Inflammatory macrophage treated with lipopolysaccharide for 1 hour (primary cell): Measurements from ENCODE around the gene ZNRF3.
"Not testable (repeated sequence)": the region's sequence is repeated elsewhere in the genome, so short reads cannot be mapped to it uniquely, and the experiment has no call there.

Experiments
- DNase-seq, 2 donors: peaks; one replicate each; pipeline ENCODE4 v3.0.0-alpha.2; 2020 to 2022

The ZNRF3 gene

DNA sequence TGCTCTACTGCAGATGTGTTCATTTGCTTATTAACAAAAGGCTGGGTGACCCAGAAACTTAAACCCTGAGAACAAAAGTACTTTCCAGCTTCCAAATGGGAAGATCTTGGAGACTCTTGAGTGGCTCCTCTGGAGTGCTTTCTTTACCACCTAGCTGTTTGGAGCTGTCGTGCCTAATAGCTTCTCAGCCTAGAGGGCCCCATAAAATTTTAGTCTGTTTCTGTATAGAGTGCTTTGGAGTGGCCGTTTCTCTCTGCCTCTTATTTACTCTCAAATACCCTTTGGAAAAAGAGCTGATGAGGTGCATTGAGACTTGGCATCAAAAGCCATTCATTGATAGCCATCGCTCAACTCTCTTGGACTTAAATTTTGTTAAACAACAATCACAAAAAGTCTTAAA, 50.7 kb downstream of the ZNRF3 start:
- no peak for DNase-seq

DNA sequence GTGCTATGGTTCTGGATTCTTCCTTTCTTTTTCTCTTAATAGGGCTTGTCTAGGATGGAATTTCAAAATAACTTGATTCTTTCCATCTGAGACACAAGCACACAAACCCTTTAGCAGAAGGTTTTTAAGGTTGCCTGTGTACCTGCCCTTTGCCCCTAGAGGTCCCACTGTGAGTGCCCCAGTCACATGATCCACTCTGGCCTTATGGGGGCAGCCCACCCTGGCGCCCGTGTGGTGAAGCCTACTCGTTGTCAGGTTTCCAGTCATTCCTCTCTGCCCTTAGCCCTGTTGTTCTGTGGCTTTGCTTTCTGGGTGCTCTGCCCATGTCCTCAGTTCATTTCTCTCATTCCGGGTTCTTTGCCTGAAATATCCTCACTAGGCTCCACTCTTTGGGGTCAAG, 51.8 kb downstream of the ZNRF3 start:
- no peak for DNase-seq

DNA sequence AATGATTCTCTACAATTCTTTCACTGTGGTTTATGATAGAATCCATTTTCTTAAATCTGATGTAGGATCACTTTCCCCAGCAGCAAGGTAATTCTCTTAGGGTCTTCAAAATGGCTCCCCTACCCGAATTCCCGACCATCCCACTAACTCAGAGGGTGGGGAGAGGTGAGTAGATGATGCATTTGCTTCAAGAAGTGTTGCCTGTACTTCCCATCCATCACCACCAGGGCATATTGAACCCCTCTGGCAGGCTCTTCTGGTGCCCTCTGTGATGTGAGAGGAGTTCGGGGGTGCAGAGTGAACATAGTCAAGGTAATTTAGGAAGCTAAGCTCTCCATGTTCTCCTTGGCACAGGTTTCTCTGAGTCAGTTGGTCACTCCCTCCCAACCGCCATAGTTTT, 52.3 kb downstream of the ZNRF3 start:
- no peak for DNase-seq

DNA sequence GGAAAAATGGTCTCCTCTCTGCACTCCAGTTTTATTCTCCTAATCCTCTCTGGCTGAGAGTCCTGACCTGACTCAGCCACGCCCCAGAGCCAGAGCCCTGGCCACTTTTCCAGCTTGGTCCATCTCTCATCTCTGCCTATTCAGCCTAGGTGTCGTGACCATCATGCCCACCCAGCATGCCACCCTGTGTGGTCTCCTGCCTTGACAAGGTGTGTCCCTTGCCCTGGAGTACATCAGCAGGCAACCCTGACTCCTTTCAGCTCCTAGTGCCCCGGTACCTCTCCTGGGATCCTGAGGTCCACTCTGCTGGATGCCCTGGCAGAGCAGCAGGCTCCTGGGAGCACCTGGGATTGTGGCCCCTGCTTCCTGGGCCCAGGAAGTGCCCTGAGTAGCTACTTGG, 52.8 kb downstream of the ZNRF3 start:
- no peak for DNase-seq

DNA sequence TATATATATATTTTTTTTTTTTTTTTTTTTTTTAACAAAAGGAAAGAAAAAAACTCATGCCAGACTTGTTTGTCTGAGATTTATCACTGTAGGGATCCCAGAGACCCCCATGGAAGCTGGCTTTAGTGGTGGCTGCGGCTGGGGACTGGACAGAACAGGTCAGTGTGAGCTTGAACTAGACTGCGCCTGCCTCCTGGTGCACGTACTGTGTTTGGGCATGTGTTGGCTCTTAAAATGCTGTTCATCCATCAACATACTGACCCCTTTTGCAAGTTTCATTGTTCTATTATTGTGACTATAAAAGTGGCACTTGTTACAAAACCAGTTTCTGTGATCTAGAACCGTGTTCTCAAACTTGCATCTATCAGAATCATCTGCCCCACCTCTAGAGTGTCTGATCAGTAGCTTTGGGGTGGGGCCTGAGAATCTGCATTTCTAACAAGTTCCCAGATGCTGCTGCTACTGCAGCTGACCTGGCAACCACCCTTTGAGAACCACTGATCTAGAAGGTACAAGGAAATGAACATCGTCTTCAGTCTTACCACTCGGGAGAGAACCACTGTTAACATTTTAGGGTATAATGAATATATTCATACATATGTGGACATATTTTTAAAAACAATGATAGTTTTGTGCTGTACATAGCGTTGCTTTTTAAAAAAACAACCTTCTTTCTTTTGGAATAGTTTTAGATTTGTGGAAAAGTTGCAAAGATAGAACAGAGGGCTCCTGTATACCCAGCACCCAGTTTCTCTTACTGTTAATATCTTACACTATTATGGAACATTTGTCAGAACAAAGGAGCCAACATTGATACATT, 54.0 kb downstream of the ZNRF3 start:
- no peak for DNase-seq

DNA sequence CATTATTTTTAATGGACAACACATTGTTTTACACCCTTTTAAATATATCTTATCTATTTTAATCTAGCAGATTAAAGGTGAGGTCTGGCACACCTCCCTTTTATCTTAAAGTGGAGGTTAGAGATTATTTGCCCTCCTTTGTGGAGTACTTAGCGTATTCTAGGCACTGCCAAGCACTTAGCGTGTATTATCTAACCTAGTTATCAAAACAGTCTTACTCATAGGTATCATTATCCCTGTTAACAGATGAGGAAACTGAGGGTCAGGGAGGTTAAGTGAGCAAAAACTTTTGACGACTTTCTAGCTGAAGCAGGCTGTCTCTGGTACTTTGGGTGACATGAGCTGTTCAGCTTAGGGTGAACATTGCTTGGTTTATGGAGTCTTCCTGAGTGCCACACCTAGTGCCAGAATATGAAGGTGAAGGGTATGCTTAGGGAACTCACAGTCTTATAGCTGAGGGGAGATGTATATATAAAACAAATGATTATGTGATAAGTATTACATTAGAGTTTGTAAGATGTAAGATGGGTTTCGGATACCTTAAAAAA, 55.0 kb downstream of the ZNRF3 start:
- DNase-seq, result no peak

DNA sequence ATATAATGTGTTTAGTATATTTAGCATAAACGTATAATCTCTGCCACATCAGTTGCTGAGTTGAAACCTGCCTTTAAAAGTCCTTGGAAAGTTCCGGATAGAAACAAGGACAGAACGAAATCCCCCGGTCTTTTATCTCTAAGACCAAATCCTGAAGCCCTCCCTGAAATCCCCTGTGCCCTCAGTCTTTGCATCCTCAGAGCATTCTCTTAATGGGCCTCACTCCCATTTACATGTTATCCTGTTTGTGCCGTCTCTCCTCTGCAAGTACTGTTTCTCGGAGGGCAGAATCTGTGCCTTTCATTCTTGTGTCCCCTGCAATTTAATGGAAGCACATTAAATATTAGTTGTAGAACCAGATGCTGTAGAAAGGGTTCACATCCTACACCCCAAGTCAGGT, 56.0 kb downstream of the ZNRF3 start:
- no peak for DNase-seq

DNA sequence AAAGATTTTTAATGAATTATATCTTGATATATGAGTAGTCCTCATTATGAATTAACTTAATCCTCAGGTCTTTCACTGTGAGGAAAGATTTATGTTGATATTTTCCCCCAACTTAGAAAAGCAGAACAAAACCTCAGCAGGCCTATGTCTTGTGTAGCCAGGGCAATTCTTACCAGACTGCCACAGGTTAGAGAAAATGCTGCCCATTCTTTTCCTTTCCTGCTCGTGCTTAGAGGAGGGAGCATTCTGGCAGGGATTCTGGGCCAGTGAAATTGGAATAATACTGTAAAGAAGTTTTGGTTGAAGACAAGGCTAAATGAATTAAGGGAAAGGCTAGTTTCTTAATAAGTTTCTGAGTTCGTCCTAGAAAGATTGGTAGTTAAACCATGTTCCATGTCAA, 56.6 kb downstream of the ZNRF3 start:
- no peak for DNase-seq

DNA sequence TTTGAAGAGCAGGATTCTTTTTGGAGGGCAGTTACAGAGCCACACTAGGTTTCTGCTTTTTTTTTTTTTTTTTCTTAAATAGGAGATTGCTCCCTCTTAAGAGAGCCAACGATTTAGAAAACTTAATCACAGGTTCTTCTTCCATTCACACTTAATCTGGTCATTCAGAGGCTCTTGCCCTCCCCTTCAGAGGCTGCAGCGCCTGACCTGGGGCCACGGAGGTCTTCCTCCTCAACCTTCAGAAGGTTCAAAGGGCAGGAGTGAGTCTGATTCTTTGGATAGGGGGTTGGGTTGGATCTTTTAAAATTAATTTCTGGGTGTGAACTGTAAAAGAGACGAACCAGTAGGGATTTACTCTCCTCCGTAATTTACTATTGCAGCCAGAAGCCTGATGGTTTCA, 57.1 kb downstream of the ZNRF3 start:
- no peak for DNase-seq

DNA sequence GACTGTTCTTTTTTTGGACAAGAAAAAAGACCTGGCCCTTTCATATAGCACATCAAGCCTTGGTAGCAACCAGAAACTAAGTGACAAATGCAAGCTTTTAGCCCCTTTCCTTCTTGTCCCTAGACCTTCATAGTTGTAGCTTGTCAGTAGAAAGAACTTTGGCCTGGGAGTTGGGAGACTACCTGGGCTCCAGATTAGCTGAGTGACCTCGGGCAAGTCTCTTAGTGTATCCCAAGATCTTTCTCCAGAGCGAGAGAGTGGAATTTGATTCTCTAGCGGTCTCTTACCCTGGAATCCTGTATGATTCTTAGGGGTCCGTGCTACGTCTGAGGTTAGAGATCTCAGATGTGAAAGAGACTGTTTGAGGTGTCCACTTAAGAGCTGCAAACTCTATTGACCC, 59.0 kb downstream of the ZNRF3 start:
- DNase-seq, result no peak

DNA sequence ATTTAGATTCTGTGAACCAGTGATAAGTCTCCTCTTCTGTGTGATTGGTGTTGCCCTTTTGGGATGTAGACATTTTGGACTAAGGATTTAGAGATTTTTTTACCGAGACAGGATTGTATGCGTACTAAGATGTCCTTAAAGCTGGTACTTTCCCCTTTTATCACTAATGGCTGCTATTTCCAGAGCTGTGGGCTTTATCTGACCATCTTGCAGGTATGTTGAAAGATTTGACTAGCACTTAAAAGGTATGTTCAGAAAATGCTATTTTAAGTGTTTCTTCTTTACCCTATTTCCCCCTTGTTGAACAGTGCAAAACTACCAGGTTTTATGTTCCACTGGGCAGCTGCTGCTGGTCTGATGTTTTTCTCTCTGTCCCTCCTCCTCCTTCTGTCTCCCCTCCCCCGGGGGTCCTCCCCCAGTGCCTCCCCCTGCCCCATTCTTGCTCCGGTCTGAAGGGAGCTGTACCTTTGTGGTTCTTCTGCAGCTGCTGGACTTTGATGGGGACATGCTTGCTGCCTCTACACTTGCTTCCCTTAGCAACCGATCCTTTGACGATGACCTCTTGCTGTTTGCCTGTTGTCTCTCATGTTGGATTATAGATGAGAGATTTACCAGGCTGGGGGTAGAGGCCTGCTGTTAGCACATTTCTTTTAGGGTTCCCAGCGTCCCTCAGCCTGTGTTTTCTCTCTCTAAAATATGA, 59.6 kb downstream of the ZNRF3 start:
- DNase-seq, result no peak

DNA sequence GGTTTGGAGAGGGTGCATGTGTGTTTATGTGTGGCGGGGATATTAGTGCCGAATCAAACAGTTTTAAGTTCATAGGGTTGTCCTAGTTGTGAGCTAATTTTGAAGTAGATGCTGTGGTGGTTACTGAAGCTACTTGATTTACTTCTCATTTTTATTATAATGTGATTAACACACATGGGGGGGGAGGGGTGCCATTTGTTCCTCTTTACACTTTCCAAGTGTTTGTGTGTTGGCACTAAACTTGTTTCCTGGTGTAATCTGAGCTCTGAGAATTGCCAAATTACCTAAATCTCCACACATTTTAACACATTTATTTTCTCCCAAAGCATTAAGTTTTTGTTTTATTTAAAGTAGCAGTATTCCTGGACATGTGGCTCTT, 60.1 kb downstream of the ZNRF3 start:
- peak; percentile 53 to 81 for DNase-seq

DNA sequence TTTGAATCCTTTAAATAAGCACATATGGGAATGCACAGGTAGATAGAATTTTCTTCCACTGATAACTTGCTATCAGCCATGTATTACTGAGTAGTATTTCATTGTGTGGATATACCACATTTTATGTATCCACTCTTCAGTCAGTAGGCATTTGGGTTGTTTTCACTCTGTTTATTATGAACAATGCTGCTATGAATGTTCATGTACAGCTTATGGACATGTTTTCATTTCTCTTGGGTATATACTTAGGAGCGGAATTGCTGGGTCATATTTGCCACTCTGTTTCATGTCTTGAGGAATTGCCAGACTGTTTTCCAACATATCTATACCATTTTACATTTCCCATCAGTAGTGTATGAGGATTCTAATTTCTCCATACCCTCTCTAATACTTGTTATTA, 63.8 kb downstream of the ZNRF3 start:
- no peak for DNase-seq

DNA sequence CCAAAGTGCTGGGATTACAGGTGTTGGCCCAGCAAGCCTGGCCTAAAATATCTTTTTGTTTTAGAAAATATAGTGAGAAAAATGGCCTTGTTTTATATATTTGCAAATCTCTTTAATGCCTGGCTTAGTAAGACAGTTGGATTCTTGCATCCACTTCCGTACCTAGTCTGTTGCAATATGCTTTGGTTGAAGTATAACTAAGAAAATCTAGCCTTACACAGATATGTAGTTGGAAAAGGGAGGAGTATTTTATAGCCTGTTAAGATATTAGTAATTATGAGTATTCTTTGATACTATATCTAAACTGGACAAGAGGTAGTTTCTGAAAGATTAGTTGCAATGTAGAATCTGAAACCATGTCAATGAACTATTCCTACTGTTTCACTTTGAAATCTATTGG, 65.1 kb downstream of the ZNRF3 start:
- no peak for DNase-seq

DNA sequence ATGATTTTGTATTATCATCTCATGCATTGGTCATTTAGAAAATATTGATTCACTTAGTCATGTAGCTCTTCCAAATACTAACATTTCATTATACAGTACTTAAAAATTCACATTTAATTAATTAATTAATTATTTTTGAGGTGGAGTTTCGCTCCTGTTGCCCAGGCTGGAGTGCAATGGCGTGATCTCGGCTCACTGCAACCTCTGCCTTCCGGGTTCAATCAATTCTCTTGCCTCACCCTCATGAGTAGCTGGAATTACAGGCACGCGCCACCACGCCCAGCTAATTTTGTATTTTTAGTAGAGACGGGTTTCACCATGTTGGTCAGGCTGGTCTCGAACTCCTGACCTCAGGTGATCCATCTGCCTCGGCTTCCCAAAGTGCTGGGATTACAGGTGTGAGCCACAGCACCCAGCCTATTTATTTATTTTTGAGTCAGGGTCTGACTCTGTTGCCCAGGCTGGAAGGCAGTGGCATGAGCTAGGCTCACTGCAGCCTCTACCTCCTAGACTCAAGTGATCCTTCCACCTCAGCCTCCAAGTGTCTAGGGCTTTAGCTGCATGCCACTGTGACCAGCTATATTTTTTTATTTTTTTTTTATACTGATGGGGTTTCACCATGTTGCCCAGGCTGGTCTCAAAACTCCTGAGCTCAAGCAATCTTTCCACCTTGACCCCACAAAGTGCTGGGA, 65.6 kb downstream of the ZNRF3 start:
- DNase-seq, result not testable (repeated sequence)

DNA sequence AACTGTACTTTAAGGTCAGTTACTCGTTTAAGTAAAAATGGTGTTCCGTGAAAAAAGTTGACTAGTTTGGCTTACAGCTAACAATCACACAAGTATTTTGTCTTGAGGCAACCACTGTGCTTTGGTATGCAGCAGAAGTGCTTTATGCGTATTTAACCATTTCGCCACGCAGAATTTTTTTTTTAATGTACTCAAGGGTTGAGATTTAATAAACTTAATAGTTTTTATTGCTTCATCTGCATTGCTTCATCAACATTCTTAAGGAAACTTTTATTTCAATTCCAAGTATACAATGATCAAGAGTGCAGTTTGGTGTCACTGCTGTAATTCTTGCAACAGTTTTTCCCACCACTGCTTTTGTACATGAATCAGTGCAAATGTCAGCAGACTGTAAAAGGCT, 66.4 kb downstream of the ZNRF3 start:
- DNase-seq, result no peak

DNA sequence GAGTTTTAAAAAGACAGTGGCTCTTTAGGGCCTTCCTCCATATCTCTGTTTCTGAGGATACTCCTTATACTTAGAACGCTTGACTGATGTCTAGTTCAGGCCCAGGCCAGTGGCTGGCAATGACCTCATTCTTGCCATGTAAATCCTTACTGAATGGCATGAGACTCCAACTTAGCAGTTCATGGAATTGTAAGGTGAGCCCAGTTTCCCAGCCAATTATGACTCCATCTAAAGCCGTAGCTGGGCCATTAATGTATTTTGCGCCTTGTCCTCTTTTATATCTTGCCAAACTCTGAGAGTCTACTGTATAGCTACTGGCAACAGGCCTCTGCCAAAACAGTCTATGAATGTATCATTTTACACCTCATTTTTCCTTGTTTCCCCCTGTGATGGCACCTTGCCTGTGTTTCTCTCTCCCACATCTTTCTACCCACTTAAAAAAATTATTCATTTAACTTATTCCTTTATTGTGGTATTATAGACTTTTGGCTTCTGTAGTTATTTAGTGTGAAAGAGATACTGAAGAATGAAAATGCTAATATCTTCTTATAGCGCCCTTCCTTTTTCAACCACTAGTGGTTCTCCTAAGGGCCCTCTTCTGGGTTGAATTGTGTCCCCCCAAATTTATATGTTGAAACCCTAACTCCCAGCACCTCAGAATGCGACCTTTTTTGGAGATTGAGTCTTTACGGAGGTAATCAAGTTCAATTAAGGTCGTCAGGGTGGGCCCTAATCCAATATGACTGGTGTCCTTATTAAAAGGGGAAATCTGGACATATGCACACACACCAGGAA, 67.4 kb downstream of the ZNRF3 start:
- DNase-seq, result no peak

DNA sequence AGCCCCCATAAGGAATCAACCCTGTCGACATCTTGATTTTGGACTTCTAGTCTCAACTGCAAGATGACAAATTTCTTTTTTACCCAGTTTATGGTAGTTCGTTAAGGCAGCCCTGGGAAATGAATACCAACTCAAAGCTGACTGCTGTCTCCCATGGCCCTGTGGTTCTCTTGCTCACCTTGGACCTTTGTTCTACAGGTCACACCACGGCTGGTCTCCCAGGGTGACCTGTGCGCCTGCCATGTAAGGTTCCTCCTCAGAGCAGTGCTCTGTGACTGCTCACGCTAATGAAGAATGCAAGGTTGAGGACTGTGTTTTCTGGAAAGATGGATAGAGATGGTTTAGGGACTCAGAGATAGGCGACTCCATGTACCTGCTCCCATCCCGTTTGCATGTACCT, 68.2 kb downstream of the ZNRF3 start:
- DNase-seq, result no peak

DNA sequence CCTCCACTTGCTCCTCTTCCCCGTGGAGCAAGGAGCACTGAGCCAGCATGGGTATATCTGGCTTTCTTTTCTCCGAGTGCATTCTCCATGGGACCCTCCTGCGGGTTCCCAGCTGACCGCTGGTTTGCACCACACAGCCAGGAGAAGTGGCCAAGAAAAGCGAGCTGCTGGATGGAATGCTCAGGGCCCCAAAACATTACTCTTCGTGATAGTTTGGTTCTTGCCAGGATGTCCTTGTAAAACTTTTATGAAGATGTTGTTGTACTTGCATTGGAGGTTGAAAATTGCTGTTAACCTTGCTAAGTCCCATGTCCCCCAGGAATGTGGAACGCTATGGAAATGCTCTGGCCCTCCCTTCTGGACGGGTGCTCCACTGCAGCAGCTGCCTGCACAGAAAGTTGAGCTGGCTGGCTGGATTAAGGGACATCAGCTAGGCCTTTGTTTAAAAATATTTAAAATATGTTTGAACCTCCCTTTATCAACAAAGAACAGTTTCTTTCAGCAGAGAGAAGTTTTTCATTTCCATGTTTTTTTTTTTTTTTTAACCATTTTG, 68.7 kb downstream of the ZNRF3 start:
- DNase-seq, result no peak

DNA sequence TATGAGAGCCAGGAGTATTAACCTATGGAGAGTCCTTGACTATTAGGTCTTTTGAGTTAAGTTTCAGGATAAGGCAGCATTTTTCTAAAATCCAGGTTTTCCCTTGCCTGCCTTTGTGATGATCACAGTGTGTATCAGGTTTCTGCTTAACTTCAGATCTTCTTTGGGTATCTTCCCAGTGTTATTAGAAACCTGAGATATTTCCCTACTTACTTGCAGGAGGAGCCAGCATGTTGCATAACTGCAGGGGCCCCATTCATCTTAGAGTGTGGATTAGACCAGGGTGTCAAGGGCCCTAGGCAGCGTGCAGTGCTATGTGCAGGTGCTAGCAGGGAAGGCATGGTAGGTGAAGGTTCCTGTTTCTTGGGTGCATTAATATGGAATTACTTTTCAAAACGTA, 69.5 kb downstream of the ZNRF3 start:
- DNase-seq, result no peak

DNA sequence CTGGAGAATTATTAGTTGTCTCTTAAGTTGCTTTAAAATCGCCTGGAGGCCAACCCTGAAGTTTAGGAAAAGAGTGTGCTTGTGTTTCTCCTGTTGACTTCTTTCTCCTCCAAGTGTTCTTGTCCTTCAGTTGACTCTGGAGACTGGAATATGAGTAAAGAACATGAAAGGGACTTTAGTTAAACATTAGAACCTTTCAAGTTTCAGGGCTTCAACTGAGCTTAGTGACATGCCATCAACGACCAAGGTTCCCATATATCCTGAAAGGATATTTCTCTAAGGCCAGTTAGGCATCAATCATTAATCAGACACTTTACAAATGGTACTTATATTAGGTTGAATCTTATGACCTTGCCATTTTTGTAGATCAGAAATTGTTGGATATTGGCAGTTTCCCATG, 70.0 kb downstream of the ZNRF3 start:
- no peak for DNase-seq
